ENCODE measurements around the gene MOGAT1.

The MOGAT1 gene

GRCh38 chr2:222693837-222694236 is 22.4 kb downstream of the MOGAT1 start:
- TF ChIP-seq, protein P1, sequence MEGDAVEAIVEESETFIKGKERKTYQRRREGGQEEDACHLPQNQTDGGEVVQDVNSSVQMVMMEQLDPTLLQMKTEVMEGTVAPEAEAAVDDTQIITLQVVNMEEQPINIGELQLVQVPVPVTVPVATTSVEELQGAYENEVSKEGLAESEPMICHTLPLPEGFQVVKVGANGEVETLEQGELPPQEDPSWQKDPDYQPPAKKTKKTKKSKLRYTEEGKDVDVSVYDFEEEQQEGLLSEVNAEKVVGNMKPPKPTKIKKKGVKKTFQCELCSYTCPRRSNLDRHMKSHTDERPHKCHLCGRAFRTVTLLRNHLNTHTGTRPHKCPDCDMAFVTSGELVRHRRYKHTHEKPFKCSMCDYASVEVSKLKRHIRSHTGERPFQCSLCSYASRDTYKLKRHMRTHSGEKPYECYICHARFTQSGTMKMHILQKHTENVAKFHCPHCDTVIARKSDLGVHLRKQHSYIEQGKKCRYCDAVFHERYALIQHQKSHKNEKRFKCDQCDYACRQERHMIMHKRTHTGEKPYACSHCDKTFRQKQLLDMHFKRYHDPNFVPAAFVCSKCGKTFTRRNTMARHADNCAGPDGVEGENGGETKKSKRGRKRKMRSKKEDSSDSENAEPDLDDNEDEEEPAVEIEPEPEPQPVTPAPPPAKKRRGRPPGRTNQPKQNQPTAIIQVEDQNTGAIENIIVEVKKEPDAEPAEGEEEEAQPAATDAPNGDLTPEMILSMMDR (IDR thresholded peaks at IDR 0.05; ENCODE audit: borderline replicate concordance, control extremely low read depth, extremely low read depth, insufficient read depth, missing control alignments), result no peak
- DNase-seq (ENCODE audit: low spot score), result no peak
- in situ Hi-C loops (cut with MboI; ENCODE audit: low sequenced_read_pairs, unreplicated experiment), result loop anchor here (10.0 kb wide), 1 partner anchor 211 kb away; no protein-coding TSS in a partner anchor

DNA sequence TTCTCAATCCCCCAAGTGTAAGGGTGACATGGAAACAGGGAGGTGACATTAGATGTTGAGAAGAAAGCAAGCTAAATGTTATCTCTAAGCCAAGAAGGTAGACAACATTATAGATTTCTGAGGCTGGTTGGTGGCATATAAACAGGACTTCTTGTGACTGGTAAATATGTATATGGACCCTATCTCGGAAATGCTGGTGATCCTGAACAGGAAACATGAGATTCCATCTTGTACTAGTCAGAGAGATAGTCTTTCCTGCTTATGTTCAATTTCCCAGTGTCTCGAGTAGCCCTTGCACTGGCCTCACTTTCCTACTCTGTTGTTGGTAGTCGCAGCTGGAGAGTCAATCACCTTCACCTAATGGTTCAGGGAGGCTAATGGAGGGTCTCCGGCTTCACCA is 26.8 kb downstream of the MOGAT1 start:
- in situ Hi-C loops (cut with MboI; ENCODE audit: low sequenced_read_pairs, unreplicated experiment), result loop anchor here (10.0 kb wide), 1 partner anchor 207 kb away; no protein-coding TSS in a partner anchor
- TF ChIP-seq, protein P1 (IDR thresholded peaks at IDR 0.05; ENCODE audit: borderline replicate concordance, control extremely low read depth, extremely low read depth, insufficient read depth, missing control alignments), result no peak
- DNase-seq (ENCODE audit: low spot score), result no peak

DNA sequence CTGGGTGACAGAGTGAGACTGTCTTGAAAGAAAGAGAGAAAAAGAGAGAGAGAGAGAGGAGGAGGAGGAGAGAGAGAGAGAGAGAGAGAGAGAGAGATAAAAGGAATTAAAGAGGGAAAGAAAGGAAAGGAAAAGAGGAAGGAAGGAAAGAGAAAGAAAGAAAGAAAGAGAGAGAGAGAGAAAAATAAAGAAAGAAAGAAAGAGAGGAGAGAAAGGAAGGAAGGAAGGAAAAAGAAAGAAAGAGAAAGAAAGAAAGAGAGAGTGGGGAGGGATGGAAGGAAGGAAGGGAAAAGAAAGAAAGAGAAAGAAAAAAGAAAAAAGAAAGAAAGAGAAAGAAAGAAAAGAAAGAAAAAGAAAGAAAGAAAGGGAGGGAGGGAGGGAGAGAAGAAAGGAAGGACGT is 29.8 kb downstream of the MOGAT1 start:
- DNase-seq (ENCODE audit: low spot score), result no peak
- in situ Hi-C loops (cut with MboI; ENCODE audit: low sequenced_read_pairs, unreplicated experiment), result no loop called here
- TF ChIP-seq, protein P1 (IDR thresholded peaks at IDR 0.05; ENCODE audit: borderline replicate concordance, control extremely low read depth, extremely low read depth, insufficient read depth, missing control alignments), result no peak

GRCh38 chr2:222701721-222702131 is 30.3 kb downstream of the MOGAT1 start:
- TF ChIP-seq, protein P1 (IDR thresholded peaks at IDR 0.05; ENCODE audit: borderline replicate concordance, control extremely low read depth, extremely low read depth, insufficient read depth, missing control alignments), result no peak
- in situ Hi-C loops (cut with MboI; ENCODE audit: low sequenced_read_pairs, unreplicated experiment), result no loop called here
- DNase-seq (ENCODE audit: low spot score), result no peak

- no peak for DNase-seq (ENCODE audit: low spot score)
- in situ Hi-C loops (cut with MboI; ENCODE audit: low sequenced_read_pairs, unreplicated experiment), result no loop called here
- TF ChIP-seq, protein P1 (IDR thresholded peaks at IDR 0.05; ENCODE audit: borderline replicate concordance, control extremely low read depth, extremely low read depth, insufficient read depth, missing control alignments), result no peak
These were observed 31.6 kb downstream of the MOGAT1 start for GRCh38 chr2:222703091-222703490.

DNA sequence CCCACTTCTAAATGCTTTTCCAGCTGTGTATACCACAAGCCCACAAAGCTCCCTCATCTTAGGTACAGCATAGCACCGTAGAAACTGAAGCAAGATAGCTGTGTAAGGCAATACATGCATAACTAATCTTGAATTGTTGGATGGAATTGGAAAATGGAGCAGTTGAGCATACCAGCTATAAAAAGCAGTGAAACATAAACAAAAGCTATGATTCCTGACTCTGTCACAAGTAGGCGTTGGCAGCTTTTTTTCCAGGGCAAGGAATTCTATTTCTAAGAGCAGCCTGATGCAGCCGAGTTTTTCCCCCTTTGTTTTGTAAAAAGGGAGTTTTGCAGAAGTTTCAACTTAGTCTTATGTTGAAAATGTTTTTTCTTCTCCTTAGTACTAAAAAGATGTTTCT is 32.4 kb downstream of the MOGAT1 start:
- DNase-seq (ENCODE audit: low spot score), result no peak
- in situ Hi-C loops (cut with MboI; ENCODE audit: low sequenced_read_pairs, unreplicated experiment), result no loop called here
- TF ChIP-seq, protein P1 (IDR thresholded peaks at IDR 0.05; ENCODE audit: borderline replicate concordance, control extremely low read depth, extremely low read depth, insufficient read depth, missing control alignments), result no peak

DNA sequence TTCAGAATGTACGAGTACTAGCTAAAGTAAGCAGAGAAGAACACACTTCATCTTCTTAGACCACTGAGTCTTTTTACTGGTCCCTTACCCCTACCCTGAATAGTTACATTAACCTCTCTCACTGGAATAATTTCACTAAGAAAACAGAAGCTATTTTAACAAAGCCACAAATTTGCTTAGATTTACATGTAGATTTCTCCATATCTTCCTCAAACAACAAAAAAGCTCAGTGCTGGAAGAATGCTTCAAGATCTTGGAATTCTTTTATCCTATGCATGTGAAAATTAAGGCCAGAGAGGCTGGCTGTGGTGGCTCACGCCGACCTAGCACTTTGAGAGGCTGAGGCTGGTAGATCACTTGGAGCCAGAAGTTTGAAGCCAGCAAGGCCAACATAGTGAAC is 35.2 kb downstream of the MOGAT1 start:
- in situ Hi-C loops (cut with MboI; ENCODE audit: low sequenced_read_pairs, unreplicated experiment), result no loop called here
- TF ChIP-seq, protein P1 (IDR thresholded peaks at IDR 0.05; ENCODE audit: borderline replicate concordance, control extremely low read depth, extremely low read depth, insufficient read depth, missing control alignments), result no peak
- no peak for DNase-seq (ENCODE audit: low spot score)
